Right cardiac atrium (tissue), 5 donors: Measurements from ENCODE around the gene OR2A2. TPM values are rescaled to one million over a fixed set of nuclear protein-coding genes. Genes with fewer than 3 reads are reported as not detected.

ENCODE experiments used
- ATAC-seq, 2 donors: fragments of 200-7000 bp; cut with Tn5 transposase; one replicate each; pipeline versions ENCODE4 v1.8.0 to v1.9.1; 2020; ENCODE audit warnings: moderate library complexity in 2 of 2, mild to moderate bottlenecking in 1 of 2
- DNase-seq, 3 donors: peaks; one replicate each; pipeline ENCODE4 v3.0.0-alpha.2; 2020
- H3K27ac ChIP-seq: one replicate; pipeline ENCODE4 v1.5.1; 2013; ENCODE audit warnings: mild to moderate bottlenecking, low read length, control low read depth, moderate library complexity
- H3K27me3 ChIP-seq: one replicate; pipeline ENCODE4 v1.6.1; 2013; ENCODE audit not compliant: control insufficient read depth, insufficient read depth
- H3K4me1 ChIP-seq: one replicate; pipeline ENCODE4 v1.6.1; 2013; ENCODE audit warnings: low read length; ENCODE audit not compliant: control insufficient read depth, insufficient read depth
- H3K4me3 ChIP-seq: one replicate; pipeline ENCODE4 v1.5.1; 2013; ENCODE audit warnings: low read length, control low read depth
- H3K9me3 ChIP-seq: one replicate; pipeline ENCODE4 v1.6.1; 2013; ENCODE audit warnings: low read length; ENCODE audit not compliant: control insufficient read depth
- WGBS: extraction: QIAGEN DNeasy Blood & Tissue Kit; methylation state at CpG from one replicate; pipeline ENCODE4 v1.1.7; 2013; 5-methylcytosine and 5-hydroxymethylcytosine counted together
- intact Hi-C, 4 donors: fragments of 100-400 bp; cut with DNase I; formaldehyde crosslinking; loops; one replicate each; pipeline versions ENCODE4 v1.11.0 to v1.14.0; 2022 to 2023
- polyA plus RNA-seq: library from polyadenylated mRNA; stranded (reverse); fragments of 200-250 nt; gene quantifications from one replicate; pipeline ENCODE4 v1.2.3, GENCODE V29; 2013
- total RNA-seq, 4 donors: library from RNA; stranded (reverse); fragmentation: NEBNext Ultra II Directional; extraction: Animal tissue kit (Norgen Biotek cat#: 25700); gene quantifications; one replicate each; pipeline ENCODE4 v1.2.1, GENCODE V29; 2021
- donor health status: healthy with polysubstance abuse.
- donor health status: DM: no; HTN: yes; CAD: no.
- donor health status: DM: no; HTN: no; CAD: no.
- donor health status: DM: no; HTN: yes; CAD: no; lungs with severe emphysema.
- donor health status: DM: yes; HTN: yes; CAD: no.

OR2A2 gene
- total and polyA plus RNA-seq, 5 donors = not detected

- Histone ChIP-seq H3K27ac (no peak overlapping the region), H3K27me3 (no peaks in the 10 kb centered on the region), H3K4me1 (no peaks in the 10 kb centered on the region), H3K4me3 (no peak overlapping the region), H3K9me3 (no peaks in the 10 kb centered on the region)
- ATAC-seq = no peak
- intact Hi-C loops = no loop called here
- WGBS = 68% methylated on average over 1 of the region's 1 CpG
- DNase-seq = no peak
Measured at GRCh38 chr7:144137501-144137900, 28.1 kb downstream of the OR2A2 start.

GRCh38 chr7:144142187-144142586 is 32.8 kb downstream of the OR2A2 start:
- Histone ChIP-seq H3K4me3 (no peak overlapping the region), H3K27ac (no peak overlapping the region), H3K9me3 (no peaks in the 10 kb centered on the region), H3K27me3 (no peaks in the 10 kb centered on the region), H3K4me1 (no peaks in the 10 kb centered on the region)
- intact Hi-C loops = no loop called here
- 80% methylated on average over 3 of the region's 3 CpGs for whole genome bisulfite sequencing
- no peak for ATAC-seq
- no peak for DNase-seq

DNA sequence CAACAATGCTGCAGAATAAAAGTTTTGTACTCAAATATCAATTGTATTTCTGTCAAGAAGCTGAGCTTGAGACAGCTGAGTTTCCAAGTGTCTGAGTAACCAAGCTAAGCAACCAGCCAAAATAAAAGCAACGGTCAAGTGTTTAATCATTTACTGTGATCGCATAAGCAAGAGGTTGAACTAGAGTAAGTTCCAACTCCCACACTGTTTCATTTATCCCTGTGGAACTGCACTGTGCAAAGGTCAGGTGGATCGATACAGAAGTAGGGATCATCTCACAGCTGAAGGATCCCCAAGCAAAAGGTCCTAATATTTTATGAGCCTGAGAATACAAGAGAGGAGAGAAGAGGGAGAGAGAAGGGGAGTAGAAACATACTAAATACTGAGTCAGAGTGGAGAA is 35.0 kb downstream of the OR2A2 start:
- ATAC-seq (no peak), DNase-seq (no peak)
- intact Hi-C loops = no loop called here
- WGBS = 92% methylated on average over 3 of the region's 3 CpGs
- no peak overlapping the region for H3K4me3 ChIP-seq
- H3K27ac ChIP-seq = no peak overlapping the region
- peaks cover 2% of the 10 kb centered on the region for H3K9me3 ChIP-seq
- no peaks in the 10 kb centered on the region for H3K27me3 ChIP-seq
- H3K4me1 ChIP-seq = no peaks in the 10 kb centered on the region

GRCh38 chr7:144148224-144148827 is 38.9 kb downstream of the OR2A2 start:
- H3K9me3 ChIP-seq = peaks cover 2% of the 10 kb centered on the region
- intact Hi-C loops = no loop called here
- no peaks in the 10 kb centered on the region for H3K27me3 ChIP-seq
- H3K4me3 ChIP-seq = no peak overlapping the region
- no peak for ATAC-seq
- DNase-seq = no peak
- 80% methylated on average over 2 of the region's 2 CpGs for WGBS
- H3K4me1 ChIP-seq = no peaks in the 10 kb centered on the region
- H3K27ac ChIP-seq = no peak overlapping the region

DNA sequence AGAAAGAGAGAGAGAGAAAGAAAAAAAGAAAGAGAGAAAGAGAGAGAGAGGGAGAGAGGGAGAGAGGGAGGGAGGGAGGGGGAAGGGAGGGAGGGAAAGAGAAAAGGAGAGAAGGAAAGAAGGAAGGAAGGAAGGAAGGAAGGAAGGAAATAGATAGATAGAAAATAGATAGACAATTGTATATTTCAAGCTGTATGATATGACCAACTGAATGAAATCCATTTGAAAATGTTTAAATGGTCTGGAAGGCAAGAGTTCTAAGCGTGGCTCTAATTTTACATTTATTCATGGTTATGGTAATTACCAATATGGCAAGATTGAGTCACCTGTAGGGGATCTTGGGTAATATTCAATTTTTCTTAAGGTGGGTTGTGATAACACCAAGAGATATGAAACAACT is 49.5 kb downstream of the OR2A2 start:
- no peak overlapping the region for H3K27ac ChIP-seq
- ATAC-seq = no peak
- no peaks in the 10 kb centered on the region for H3K27me3 ChIP-seq
- intact Hi-C loops = no loop called here
- H3K9me3 ChIP-seq = no peaks in the 10 kb centered on the region
- 83% methylated on average over 1 of the region's 1 CpG for WGBS
- H3K4me3 ChIP-seq = no peak overlapping the region
- no peak for DNase-seq
- H3K4me1 ChIP-seq = no peaks in the 10 kb centered on the region

Other genes starting within 250 kb of the OR2A2 start
- gene TCAF1, start 207.4 kb upstream of the OR2A2 start, total RNA-seq = 10 to 100 TPM; 22.1 to 33.7 (median 25.2) TPM
- gene TCAF1, start 207.4 kb upstream of the OR2A2 start, polyA plus RNA-seq = 12.7 TPM
- not detected for gene OR2F2, start 174.3 kb upstream of the OR2A2 start, total RNA-seq
- not detected for gene OR2F2, start 174.3 kb upstream of the OR2A2 start, polyA plus RNA-seq
- gene OR2F1, start 154.7 kb upstream of the OR2A2 start, total RNA-seq = not detected
- gene OR2F1, start 154.7 kb upstream of the OR2A2 start, polyA plus RNA-seq = not detected
- gene OR6B1, start 109.3 kb upstream of the OR2A2 start, total RNA-seq = not detected
- gene OR6B1, start 109.3 kb upstream of the OR2A2 start, polyA plus RNA-seq = not detected
- not detected for gene OR2A5, start 60.6 kb upstream of the OR2A2 start, total RNA-seq
- gene OR2A5, start 60.6 kb upstream of the OR2A2 start, polyA plus RNA-seq = not detected
- not detected for gene OR2A25, start 39.8 kb upstream of the OR2A2 start, total RNA-seq
- gene OR2A25, start 39.8 kb upstream of the OR2A2 start, polyA plus RNA-seq = not detected
- not detected for gene OR2A12, start 23.3 kb upstream of the OR2A2 start, total RNA-seq
- not detected for gene OR2A12, start 23.3 kb upstream of the OR2A2 start, polyA plus RNA-seq
- gene OR2A14, start 13.6 kb downstream of the OR2A2 start, total RNA-seq = not detected
- gene OR2A14, start 13.6 kb downstream of the OR2A2 start, polyA plus RNA-seq = not detected
- under 1 TPM in 3 of 4 donors, not detected in 1; 0.14 to 0.28 (median 0.24) TPM for gene CTAGE4, start 73.9 kb downstream of the OR2A2 start, total RNA-seq
- gene CTAGE4, start 73.9 kb downstream of the OR2A2 start, polyA plus RNA-seq = 0.41 TPM
- gene ARHGEF35, start 86.2 kb downstream of the OR2A2 start, total RNA-seq = 1 to 10 TPM in 3 of 4 donors, under 1 TPM in 1; 0.29 to 4.1 (median 2.6) TPM
- 2.9 TPM for gene ARHGEF35, start 86.2 kb downstream of the OR2A2 start, polyA plus RNA-seq
- gene OR2A42, start 130.0 kb downstream of the OR2A2 start, total RNA-seq = not detected
- 0.20 TPM for gene OR2A42, start 130.0 kb downstream of the OR2A2 start, polyA plus RNA-seq
- 1 to 10 TPM in 3 of 4 donors, under 1 TPM in 1; 0.40 to 1.5 (median 1.4) TPM for gene OR2A7, start 155.2 kb downstream of the OR2A2 start, total RNA-seq
- gene OR2A7, start 155.2 kb downstream of the OR2A2 start, polyA plus RNA-seq = 0.45 TPM
- under 1 TPM; 0.14 to 0.91 (median 0.38) TPM for gene CTAGE8, start 159.7 kb downstream of the OR2A2 start, total RNA-seq
- gene CTAGE8, start 159.7 kb downstream of the OR2A2 start, polyA plus RNA-seq = 0.23 TPM
- under 1 TPM in 1 of 4 donors, not detected in 3; 0.39 TPM for gene OR2A1, start 202.8 kb downstream of the OR2A2 start, total RNA-seq
- 0.02 TPM for gene OR2A1, start 202.8 kb downstream of the OR2A2 start, polyA plus RNA-seq
- 1 to 10 TPM; 3.2 to 4.4 (median 4.3) TPM for gene ARHGEF5, start 245.8 kb downstream of the OR2A2 start, total RNA-seq
- gene ARHGEF5, start 245.8 kb downstream of the OR2A2 start, polyA plus RNA-seq = 1.9 TPM